ENCODE data around the gene LAPTM5. TPM values are rescaled to one million over a fixed set of nuclear protein-coding genes. Genes with fewer than 3 reads are reported as not detected.
A peak's percentile ranks its signal among the peaks of the same experiment; 100 is the strongest.
"Not testable (repeated sequence)": the region's sequence is repeated elsewhere in the genome, so short reads cannot be mapped to it uniquely, and the experiment has no call there.

LAPTM5 gene
- total and polyA plus RNA-seq, 5 donors from 2014 or later: 552 to 687 (median 589) TPM

DNA sequence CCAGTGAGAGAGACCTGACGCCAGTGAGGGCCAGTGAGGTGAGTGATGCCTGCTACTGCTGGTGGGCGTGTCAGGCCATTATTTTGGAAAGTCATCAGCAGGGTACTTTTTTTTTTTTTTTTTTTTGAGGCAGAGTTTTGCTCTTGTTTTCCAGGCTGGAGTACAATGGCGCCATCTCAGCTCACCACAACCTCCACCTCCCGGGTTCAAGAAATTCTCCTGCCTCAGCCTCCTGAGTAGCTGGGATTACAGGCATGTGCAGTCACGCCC, 32.6 kb upstream of the LAPTM5 start:
- H3K27me3 Mint-ChIP-seq: peaks cover 17% of the 10 kb centered on the region
- H3K36me3 ChIP-seq (ENCODE audit: control insufficient read depth, insufficient read depth, low read length); H3K4me3 ChIP-seq (ENCODE audit: low read depth, low read length); H3K27ac ChIP-seq (ENCODE audit: insufficient read depth, low read length, poor library complexity, severe bottlenecking); DNase-seq; H3K4me1 ChIP-seq (ENCODE audit: control insufficient read depth, insufficient read depth, low read length, poor library complexity, severe bottlenecking); H3K4me3 Mint-ChIP-seq; H3K36me3 Mint-ChIP-seq; H3K9me3 ChIP-seq (ENCODE audit: control insufficient read depth in 2 of 2, low read length in 2 of 2); H3K4me1 Mint-ChIP-seq; ATAC-seq (ENCODE audit: low read depth in 2 of 2); H3K27me3 ChIP-seq (ENCODE audit: control insufficient read depth, insufficient read depth, low read length); H3K9me3 Mint-ChIP-seq: not testable (repeated sequence)
- peak overlapping the region in 1 of 3 donors; percentile 49 for H3K27ac Mint-ChIP-seq

DNA sequence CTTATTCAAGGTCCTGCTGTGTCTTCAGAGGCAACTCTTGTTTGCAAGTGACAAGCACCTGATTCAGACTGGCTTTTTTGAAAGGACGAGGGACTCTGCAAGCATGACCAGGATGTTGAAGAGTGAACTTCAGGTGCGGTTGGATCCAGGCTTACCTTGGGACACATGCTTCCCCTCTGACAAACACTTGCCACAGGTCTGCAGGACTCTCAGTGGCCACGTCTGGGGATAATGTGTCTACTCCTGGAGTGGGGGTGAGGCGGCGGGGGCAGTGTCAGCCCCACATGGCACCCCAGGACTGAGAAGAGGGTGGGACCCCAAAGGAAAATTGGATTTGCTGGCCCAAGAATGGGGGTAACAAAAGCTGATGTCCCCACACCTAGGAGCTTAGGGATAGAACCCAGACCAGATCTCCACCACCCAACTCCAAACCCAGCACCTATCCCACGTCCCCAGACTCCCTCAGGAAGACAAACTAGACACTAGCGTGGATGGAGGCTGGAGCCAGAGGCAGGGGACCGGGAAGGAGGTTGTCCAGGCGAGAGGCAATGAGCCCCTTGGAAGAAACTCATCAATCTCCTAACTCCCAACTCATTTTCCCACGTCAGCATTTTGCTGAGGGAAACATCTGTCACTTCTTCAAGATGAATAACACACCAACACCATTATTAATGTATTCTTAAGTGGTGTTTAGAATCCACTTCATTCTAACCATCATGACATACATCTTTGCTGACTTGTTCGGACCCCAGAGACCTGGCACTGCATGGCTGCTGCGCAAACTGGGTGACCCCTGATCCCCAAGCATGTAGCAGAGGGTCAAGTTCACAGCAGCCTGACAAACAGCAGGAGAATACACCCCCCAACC, 32.0 kb upstream of the LAPTM5 start:
- peak overlapping the region in 1 of 3 donors; percentile 49 for H3K27ac Mint-ChIP-seq

DNA sequence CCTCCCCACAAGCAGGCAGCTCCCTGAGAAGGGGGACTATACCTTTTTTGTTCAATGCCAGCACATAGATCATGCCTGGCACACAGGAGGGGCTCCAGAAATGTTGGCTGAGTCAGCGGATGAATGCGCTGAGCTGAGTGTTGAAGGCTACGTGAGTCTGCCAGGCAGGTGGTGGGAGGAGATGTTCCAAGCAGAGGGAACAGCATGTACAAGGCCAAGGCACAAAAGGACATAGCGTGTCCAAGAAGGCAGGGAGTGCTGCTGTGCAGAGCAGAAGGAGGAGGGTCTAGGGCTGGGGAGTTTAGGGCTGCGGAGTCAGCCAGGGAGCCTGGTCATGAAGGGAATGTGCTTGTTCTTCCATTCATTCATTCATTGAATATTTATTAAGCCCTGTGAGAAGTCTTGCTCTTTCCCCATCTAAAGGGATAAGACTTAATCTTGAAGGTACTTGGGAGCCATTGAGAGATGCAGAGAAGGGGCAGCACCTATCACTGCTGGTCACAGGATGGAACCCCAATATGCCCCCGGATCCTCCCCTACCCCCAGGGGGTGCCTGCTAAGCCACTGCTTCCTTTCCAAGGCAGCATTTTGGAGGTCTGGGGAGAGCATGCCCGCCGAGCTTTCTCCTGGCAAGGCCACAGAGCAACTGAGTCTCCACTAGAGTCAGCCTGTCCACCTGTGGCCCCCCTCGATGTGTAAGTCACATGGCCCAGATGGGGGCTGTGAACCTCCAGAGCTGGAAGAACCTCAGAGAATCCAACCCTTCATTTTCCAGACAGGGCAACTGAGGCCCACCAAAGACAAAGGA, 31.2 kb upstream of the LAPTM5 start:
- no peaks in the 10 kb centered on the region for H3K27me3 ChIP-seq (ENCODE audit: control insufficient read depth, insufficient read depth, low read length)
- Mint-ChIP-seq H3K36me3 (no peaks in the 10 kb centered on the region), H3K27me3 (peaks cover 24% of the 10 kb centered on the region), H3K27ac (no peak overlapping the region), H3K4me1 (peaks cover 0 to 6% (median 6%) of the 10 kb centered on the region in 4 donors), H3K4me3 (no peak overlapping the region), H3K9me3 (peaks cover 0 to 4% (median 0%) of the 10 kb centered on the region in 7 donors)
- no peaks in the 10 kb centered on the region for H3K36me3 ChIP-seq (ENCODE audit: control insufficient read depth, insufficient read depth, low read length)
- no peak overlapping the region for H3K4me3 ChIP-seq (ENCODE audit: low read depth, low read length)
- DNase-seq (no peak), ATAC-seq (ENCODE audit: low read depth in 2 of 2) (no peak)
- no peak overlapping the region for H3K27ac ChIP-seq (ENCODE audit: insufficient read depth, low read length, poor library complexity, severe bottlenecking)
- H3K4me1 ChIP-seq (ENCODE audit: control insufficient read depth, insufficient read depth, low read length, poor library complexity, severe bottlenecking): no peaks in the 10 kb centered on the region
- no peaks in the 10 kb centered on the region for H3K9me3 ChIP-seq (ENCODE audit: control insufficient read depth in 2 of 2, low read length in 2 of 2)

More for the DNA sequence above, 32.0 kb upstream of the LAPTM5 start:
- no peaks in the 10 kb centered on the region for H3K36me3 Mint-ChIP-seq
- no peak overlapping the region for H3K4me3 ChIP-seq (ENCODE audit: low read depth, low read length)
- H3K4me1 Mint-ChIP-seq: peaks cover 0 to 6% (median 6%) of the 10 kb centered on the region in 4 donors
- H3K36me3 ChIP-seq (ENCODE audit: control insufficient read depth, insufficient read depth, low read length): no peaks in the 10 kb centered on the region
- H3K27ac ChIP-seq (ENCODE audit: insufficient read depth, low read length, poor library complexity, severe bottlenecking): no peak overlapping the region
- no peaks in the 10 kb centered on the region for H3K9me3 ChIP-seq (ENCODE audit: control insufficient read depth in 2 of 2, low read length in 2 of 2)
- ATAC-seq (ENCODE audit: low read depth in 2 of 2) (no peak), DNase-seq (no peak)
- H3K27me3 ChIP-seq (ENCODE audit: control insufficient read depth, insufficient read depth, low read length): no peaks in the 10 kb centered on the region
- peaks cover 18% of the 10 kb centered on the region for H3K27me3 Mint-ChIP-seq
- H3K4me1 ChIP-seq (ENCODE audit: control insufficient read depth, insufficient read depth, low read length, poor library complexity, severe bottlenecking): no peaks in the 10 kb centered on the region
- H3K9me3 Mint-ChIP-seq: peaks cover 0 to 4% (median 0%) of the 10 kb centered on the region in 7 donors
- H3K4me3 Mint-ChIP-seq: no peak overlapping the region

DNA sequence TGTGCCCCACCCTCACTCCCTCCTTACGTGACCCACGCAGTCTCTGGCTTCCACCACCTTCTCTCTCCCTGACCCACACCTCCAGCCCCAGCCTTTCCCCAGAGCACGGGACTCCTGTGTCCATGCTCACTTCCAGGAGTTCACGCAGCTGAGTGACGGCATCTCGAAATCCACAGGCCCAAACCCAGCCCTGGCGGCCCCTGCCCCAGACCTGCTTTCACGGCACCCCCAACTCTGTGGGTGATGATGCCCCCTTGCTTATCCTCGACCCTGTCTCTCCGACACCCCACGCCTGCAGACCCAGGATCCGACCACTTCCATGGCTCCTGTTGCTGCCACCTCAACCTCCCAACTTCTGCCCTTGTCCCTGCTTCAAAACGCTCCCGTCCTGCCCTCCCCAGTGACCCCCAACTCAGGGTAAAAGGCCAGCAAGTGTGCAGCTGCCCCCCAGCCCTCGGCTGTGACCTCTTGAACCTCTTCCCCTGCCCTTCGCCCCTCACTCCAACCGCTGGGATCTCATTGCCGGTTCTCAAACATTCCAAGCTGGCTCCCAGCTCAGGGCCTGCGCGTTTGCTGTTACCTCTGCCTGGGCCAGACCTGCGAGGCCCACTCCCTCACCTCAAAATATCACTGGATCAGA, 30.4 kb upstream of the LAPTM5 start:
- DNase-seq: no peak
- Mint-ChIP-seq H3K4me1 (peaks cover 0 to 11% (median 6%) of the 10 kb centered on the region in 4 donors), H3K4me3 (no peak overlapping the region), H3K27me3 (peaks cover 31% of the 10 kb centered on the region), H3K27ac (peak overlapping the region in 1 of 3 donors; percentile 23), H3K9me3 (peaks cover 0 to 4% (median 0%) of the 10 kb centered on the region in 7 donors), H3K36me3 (no peaks in the 10 kb centered on the region)
- Histone ChIP-seq H3K27ac (ENCODE audit: insufficient read depth, low read length, poor library complexity, severe bottlenecking) (no peak overlapping the region), H3K4me1 (ENCODE audit: control insufficient read depth, insufficient read depth, low read length, poor library complexity, severe bottlenecking) (no peaks in the 10 kb centered on the region), H3K27me3 (ENCODE audit: control insufficient read depth, insufficient read depth, low read length) (no peaks in the 10 kb centered on the region), H3K36me3 (ENCODE audit: control insufficient read depth, insufficient read depth, low read length) (no peaks in the 10 kb centered on the region), H3K9me3 (ENCODE audit: control insufficient read depth in 2 of 2, low read length in 2 of 2) (no peaks in the 10 kb centered on the region), H3K4me3 (ENCODE audit: low read depth, low read length) (no peak overlapping the region)
- ATAC-seq (ENCODE audit: low read depth in 2 of 2): no peak

DNA sequence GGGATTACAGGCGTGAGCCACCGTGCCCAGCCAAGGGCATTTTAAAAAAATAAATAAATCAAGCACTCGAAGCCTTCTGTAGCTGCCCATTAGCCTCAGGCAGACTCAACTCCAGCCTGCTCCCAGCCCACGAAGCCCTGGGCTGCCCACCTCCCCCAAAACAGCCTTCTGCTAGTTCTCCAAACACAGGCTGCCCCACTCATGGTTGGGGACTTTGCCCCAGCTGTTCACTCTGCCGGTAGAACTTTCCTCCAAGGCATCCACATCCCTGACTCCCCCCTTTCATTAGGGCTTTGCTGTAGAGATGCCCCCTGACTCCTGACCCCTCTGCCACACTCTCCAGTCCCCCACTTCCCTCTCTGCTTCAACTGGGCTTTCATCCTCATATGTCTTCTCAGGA, 29.7 kb upstream of the LAPTM5 start:
- ATAC-seq (ENCODE audit: low read depth in 2 of 2) (no peak), DNase-seq (no peak)
- Mint-ChIP-seq H3K27ac (peak overlapping the region in 2 of 3 donors; percentile 23 to 76), H3K36me3 (no peaks in the 10 kb centered on the region), H3K4me3 (no peak overlapping the region), H3K9me3 (peaks cover 0 to 4% (median 0%) of the 10 kb centered on the region in 7 donors), H3K27me3 (peaks cover 31% of the 10 kb centered on the region), H3K4me1 (peaks cover 0 to 12% (median 8%) of the 10 kb centered on the region in 4 donors)
- no peaks in the 10 kb centered on the region for H3K27me3 ChIP-seq (ENCODE audit: control insufficient read depth, insufficient read depth, low read length)
- no peak overlapping the region for H3K4me3 ChIP-seq (ENCODE audit: low read depth, low read length)
- no peaks in the 10 kb centered on the region for H3K36me3 ChIP-seq (ENCODE audit: control insufficient read depth, insufficient read depth, low read length)
- H3K4me1 ChIP-seq (ENCODE audit: control insufficient read depth, insufficient read depth, low read length, poor library complexity, severe bottlenecking): peaks cover 6% of the 10 kb centered on the region
- no peak overlapping the region for H3K27ac ChIP-seq (ENCODE audit: insufficient read depth, low read length, poor library complexity, severe bottlenecking)
- no peaks in the 10 kb centered on the region for H3K9me3 ChIP-seq (ENCODE audit: control insufficient read depth in 2 of 2, low read length in 2 of 2)

DNA sequence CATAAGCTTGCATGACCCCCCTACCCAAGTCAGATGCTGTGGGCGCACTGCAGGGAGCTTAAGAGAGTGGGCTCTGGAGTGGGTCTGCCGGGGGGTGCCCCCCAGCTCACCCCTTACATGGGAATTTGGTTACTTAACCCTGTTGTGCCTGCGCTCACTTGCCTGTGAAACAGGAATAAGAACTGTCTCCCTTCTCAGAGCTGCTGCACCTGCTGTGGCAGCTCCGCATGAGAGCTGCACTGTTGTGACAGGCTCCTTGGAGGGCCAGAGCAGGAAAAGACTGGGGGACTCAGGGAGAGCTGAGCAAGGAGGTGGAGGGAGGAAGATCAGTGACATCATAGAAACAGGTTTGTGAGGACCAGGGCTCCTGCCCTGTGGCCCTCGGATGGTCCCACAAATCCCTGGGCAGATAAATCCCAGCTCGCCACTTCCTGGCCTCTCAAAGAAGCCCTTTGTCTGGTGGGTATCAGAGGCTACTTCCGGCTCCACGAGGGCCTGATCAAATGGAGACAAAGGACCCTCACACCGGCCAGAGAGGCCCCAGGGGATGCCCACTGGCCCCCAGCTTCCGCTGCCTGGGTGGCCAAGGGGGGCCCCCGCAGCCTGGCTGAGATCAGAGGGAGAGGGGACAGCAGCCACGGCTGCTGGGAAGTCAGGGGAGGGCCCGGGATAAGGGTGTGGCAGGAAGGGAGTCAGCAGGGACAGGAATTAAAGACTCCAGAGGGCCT, 28.9 kb upstream of the LAPTM5 start:
- Mint-ChIP-seq H3K27ac (no peak overlapping the region), H3K9me3 (peaks cover 0 to 4% (median 0%) of the 10 kb centered on the region in 7 donors), H3K4me3 (no peak overlapping the region), H3K36me3 (no peaks in the 10 kb centered on the region), H3K27me3 (peaks cover 31% of the 10 kb centered on the region), H3K4me1 (peaks cover 0 to 13% (median 8%) of the 10 kb centered on the region in 4 donors)
- Histone ChIP-seq H3K27me3 (ENCODE audit: control insufficient read depth, insufficient read depth, low read length) (no peaks in the 10 kb centered on the region), H3K4me1 (ENCODE audit: control insufficient read depth, insufficient read depth, low read length, poor library complexity, severe bottlenecking) (peaks cover 6% of the 10 kb centered on the region), H3K36me3 (ENCODE audit: control insufficient read depth, insufficient read depth, low read length) (no peaks in the 10 kb centered on the region), H3K9me3 (ENCODE audit: control insufficient read depth in 2 of 2, low read length in 2 of 2) (no peaks in the 10 kb centered on the region), H3K27ac (ENCODE audit: insufficient read depth, low read length, poor library complexity, severe bottlenecking) (no peak overlapping the region), H3K4me3 (ENCODE audit: low read depth, low read length) (no peak overlapping the region)
- DNase-seq: no peak
- ATAC-seq (ENCODE audit: low read depth in 2 of 2): no peak

DNA sequence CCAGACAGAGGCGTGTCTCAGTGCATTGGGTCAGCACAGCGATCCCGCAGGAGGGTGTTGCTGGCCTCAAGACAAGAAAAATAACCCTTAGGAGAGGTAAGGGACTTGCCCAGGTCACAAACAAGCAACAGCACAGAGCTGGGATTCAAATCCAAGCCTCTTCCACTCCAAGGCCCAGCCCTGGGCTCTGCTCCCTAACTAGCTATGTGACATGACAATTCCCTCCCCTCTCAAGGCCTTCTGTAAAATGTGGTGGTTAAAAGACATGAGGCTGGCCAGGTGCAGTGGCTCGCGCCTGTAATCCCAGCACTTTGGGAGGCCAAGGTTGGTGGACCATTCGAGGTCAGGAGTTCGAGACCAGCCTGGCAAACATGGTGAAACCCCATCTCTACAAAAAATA, 28.1 kb upstream of the LAPTM5 start:
- Histone ChIP-seq H3K27ac (ENCODE audit: insufficient read depth, low read length, poor library complexity, severe bottlenecking) (no peak overlapping the region), H3K27me3 (ENCODE audit: control insufficient read depth, insufficient read depth, low read length) (no peaks in the 10 kb centered on the region), H3K4me3 (ENCODE audit: low read depth, low read length) (no peak overlapping the region), H3K4me1 (ENCODE audit: control insufficient read depth, insufficient read depth, low read length, poor library complexity, severe bottlenecking) (peaks cover 6% of the 10 kb centered on the region), H3K9me3 (ENCODE audit: control insufficient read depth in 2 of 2, low read length in 2 of 2) (no peaks in the 10 kb centered on the region), H3K36me3 (ENCODE audit: control insufficient read depth, insufficient read depth, low read length) (no peaks in the 10 kb centered on the region)
- no peak overlapping the region for H3K27ac Mint-ChIP-seq
- no peaks in the 10 kb centered on the region for H3K36me3 Mint-ChIP-seq
- peaks cover 0 to 4% (median 0%) of the 10 kb centered on the region in 7 donors for H3K9me3 Mint-ChIP-seq
- DNase-seq: no peak
- peaks cover 0 to 11% (median 6%) of the 10 kb centered on the region in 4 donors for H3K4me1 Mint-ChIP-seq
- no peak for ATAC-seq (ENCODE audit: low read depth in 2 of 2)
- peaks cover 28% of the 10 kb centered on the region for H3K27me3 Mint-ChIP-seq
- H3K4me3 Mint-ChIP-seq: no peak overlapping the region
